Esophagus squamous epithelium (tissue), 5 donors: Measurements from ENCODE around the gene ABCA3. TPM values are rescaled to one million over a fixed set of nuclear protein-coding genes. Genes with fewer than 3 reads are reported as not detected.

Experiments
- DNase-seq: peaks from one replicate; lab custom pipeline; 2025; lab: John Stamatoyannopoulos, UW
- H3K27ac ChIP-seq, 4 donors: fragments of 200-600 bp; sonication (generic); one replicate each; pipeline ENCODE4 v1.5.1; 2016 to 2019; ENCODE audit warnings: mild to moderate bottlenecking in 1 of 4
- H3K27me3 ChIP-seq, 4 donors: fragments of 200-600 bp; sonication (generic); 1 replicate in 3 of 4; 2 replicates in 1 of 4; pipeline versions ENCODE4 v1.5.1 to v1.6.0; 2017 to 2021; ENCODE audit warnings: antibody characterized with exemption in 1 of 4
- H3K36me3 ChIP-seq, 3 donors: fragments of 200-600 bp; sonication (generic); one replicate each; pipeline ENCODE4 v1.5.1; 2016 to 2019
- H3K4me1 ChIP-seq, 3 donors: fragments of 200-600 bp; sonication (generic); one replicate each; pipeline ENCODE4 v1.5.1; 2017 to 2019
- H3K4me3 ChIP-seq, 4 donors: fragments of 200-600 bp; sonication (generic); 1 replicate in 3 of 4; 2 replicates in 1 of 4; pipeline ENCODE4 v1.5.1; 2016 to 2019; ENCODE audit warnings: mild to moderate bottlenecking in 2 of 4, moderate library complexity in 1 of 4
- H3K9me3 ChIP-seq, 3 donors: fragments of 200-600 bp; sonication (generic); one replicate each; pipeline ENCODE4 v1.5.1; 2016 to 2019
- CTCF ChIP-seq, 6 experiments: fragments of 450-650 bp in 4 of 6; fragments of 200-600 bp in 2 of 6; sonication (generic) in 2 of 6; IDR thresholded peaks; one replicate each; pipeline ENCODE4 v1.5.1; 2016 to 2019; ENCODE audit warnings: antibody characterized with exemption in 6 of 6, mild to moderate bottlenecking in 4 of 6, moderate library complexity in 4 of 6
- POLR2A ChIP-seq, 4 donors: fragments of 450-650 bp; IDR thresholded peaks; one replicate each; pipeline ENCODE4 v1.6.1; 2017; ENCODE audit warnings: antibody characterized with exemption in 4 of 4, mild to moderate bottlenecking in 4 of 4, moderate library complexity in 3 of 4
- WGBS, 2 donors: methylation state at CpG; one replicate each; pipeline ENCODE4 v1.1.5; 2018; 5-methylcytosine and 5-hydroxymethylcytosine counted together
- intact Hi-C: fragments of 100-400 bp; cut with DNase I; formaldehyde crosslinking; loops from one replicate; pipeline ENCODE4 v1.15.0; 2022
- total RNA-seq, 4 donors: library from RNA; depleted of rRNA; stranded (reverse); fragments of >200 nt; gene quantifications; one replicate each; pipeline ENCODE4 v1.1.0, GENCODE V29; 2016
- donor health status: DM: yes; HTN: yes; CAD: no.

Gene ABCA3
- total RNA-seq, 4 donors from 2014 or later: 0.70 to 3.2 (median 2.7) TPM

GRCh38 chr16:2233872-2234812 lies 106.4 kb downstream of the ABCA3 start:
- no peaks in the 10 kb centered on the region for H3K9me3 ChIP-seq
- no peak for DNase-seq
- H3K27ac ChIP-seq: no peak overlapping the region
- H3K36me3 ChIP-seq: peaks cover 52 to 70% (median 53%) of the 10 kb centered on the region in 3 donors
- intact Hi-C loops: no loop called here
- peaks cover 22 to 57% (median 30%) of the 10 kb centered on the region in 3 donors for H3K4me1 ChIP-seq
- WGBS, 2 donors: 94 to 99% methylated on average over 16 to 29 of the region's 51 CpGs
- peaks cover 7 to 48% (median 13%) of the 10 kb centered on the region in 4 donors for H3K27me3 ChIP-seq
- TF ChIP-seq CTCF (IDR thresholded peaks at IDR 0.05) (no peak), POLR2A (IDR thresholded peaks at IDR 0.05) (no peak)
- no peak overlapping the region for H3K4me3 ChIP-seq

GRCh38 chr16:2233046-2233775 lies 107.3 kb downstream of the ABCA3 start:
- intact Hi-C loops: no loop called here
- TF ChIP-seq POLR2A (IDR thresholded peaks at IDR 0.05): no peak
- TF ChIP-seq CTCF (IDR thresholded peaks at IDR 0.05): no peak
- Histone ChIP-seq H3K27me3 (peaks cover 7 to 43% (median 13%) of the 10 kb centered on the region in 4 donors), H3K4me3 (no peak overlapping the region), H3K36me3 (peaks cover 58 to 79% (median 62%) of the 10 kb centered on the region in 3 donors), H3K9me3 (no peaks in the 10 kb centered on the region), H3K27ac (no peak overlapping the region), H3K4me1 (peaks cover 22 to 48% (median 30%) of the 10 kb centered on the region in 3 donors)
- no peak for DNase-seq
- 91% methylated on average over 7 of the region's 28 CpGs; no CpG with 5 or more reads in 1 of the 2 donors for WGBS, 2 donors

DNA sequence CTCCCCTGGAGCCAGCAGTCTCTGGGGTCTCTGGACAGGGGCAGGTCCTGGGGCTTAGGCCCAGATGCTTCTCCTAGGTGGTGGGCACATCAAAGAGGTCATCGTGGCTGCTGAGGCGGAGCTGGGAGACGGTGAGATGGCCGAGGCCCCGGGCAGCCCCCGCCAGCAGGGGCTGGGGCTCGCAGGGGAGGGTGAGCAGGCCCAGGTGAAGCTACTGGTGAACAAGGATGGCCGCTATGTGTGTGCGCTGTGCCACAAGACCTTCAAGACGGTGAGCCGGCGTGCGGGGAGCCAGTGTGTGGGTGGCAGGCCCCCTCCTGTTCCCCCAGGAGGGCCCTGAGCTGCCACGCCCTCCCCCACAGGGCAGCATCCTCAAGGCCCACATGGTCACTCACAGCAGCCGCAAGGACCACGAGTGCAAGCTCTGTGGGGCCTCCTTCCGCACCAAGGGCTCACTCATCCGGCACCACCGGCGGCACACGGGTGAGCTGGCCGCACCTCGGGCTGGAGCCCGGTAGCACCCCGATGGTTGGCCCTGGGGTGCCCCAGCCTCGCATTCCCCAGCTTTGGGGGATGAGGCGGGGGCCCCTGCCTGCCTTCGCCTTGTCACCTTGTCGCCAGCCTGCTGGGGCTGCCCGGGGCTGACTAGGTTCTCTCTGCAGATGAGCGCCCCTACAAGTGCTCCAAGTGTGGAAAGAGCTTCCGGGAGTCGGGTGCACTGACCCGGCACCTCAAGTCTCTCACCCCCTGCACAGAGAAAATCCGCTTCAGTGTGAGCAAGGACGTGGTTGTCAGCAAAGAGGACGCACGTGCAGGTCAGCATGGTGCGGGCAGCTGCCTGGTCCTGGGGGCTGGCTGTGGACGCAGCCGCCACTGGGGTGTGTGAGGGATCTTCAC lies 108.2 kb downstream of the ABCA3 start:
- TF ChIP-seq POLR2A (IDR thresholded peaks at IDR 0.05): no peak
- TF ChIP-seq CTCF (IDR thresholded peaks at IDR 0.05): no peak
- WGBS, 2 donors: 40 to 85% methylated on average over 1 to 14 of the region's 41 CpGs
- Histone ChIP-seq H3K27ac (no peak overlapping the region), H3K4me3 (no peak overlapping the region), H3K36me3 (peaks cover 58 to 86% (median 62%) of the 10 kb centered on the region in 3 donors), H3K9me3 (no peaks in the 10 kb centered on the region), H3K4me1 (peaks cover 15 to 40% (median 24%) of the 10 kb centered on the region in 3 donors), H3K27me3 (peaks cover 6 to 34% (median 12%) of the 10 kb centered on the region in 4 donors)
- intact Hi-C loops: no loop called here
- no peak for DNase-seq

DNA sequence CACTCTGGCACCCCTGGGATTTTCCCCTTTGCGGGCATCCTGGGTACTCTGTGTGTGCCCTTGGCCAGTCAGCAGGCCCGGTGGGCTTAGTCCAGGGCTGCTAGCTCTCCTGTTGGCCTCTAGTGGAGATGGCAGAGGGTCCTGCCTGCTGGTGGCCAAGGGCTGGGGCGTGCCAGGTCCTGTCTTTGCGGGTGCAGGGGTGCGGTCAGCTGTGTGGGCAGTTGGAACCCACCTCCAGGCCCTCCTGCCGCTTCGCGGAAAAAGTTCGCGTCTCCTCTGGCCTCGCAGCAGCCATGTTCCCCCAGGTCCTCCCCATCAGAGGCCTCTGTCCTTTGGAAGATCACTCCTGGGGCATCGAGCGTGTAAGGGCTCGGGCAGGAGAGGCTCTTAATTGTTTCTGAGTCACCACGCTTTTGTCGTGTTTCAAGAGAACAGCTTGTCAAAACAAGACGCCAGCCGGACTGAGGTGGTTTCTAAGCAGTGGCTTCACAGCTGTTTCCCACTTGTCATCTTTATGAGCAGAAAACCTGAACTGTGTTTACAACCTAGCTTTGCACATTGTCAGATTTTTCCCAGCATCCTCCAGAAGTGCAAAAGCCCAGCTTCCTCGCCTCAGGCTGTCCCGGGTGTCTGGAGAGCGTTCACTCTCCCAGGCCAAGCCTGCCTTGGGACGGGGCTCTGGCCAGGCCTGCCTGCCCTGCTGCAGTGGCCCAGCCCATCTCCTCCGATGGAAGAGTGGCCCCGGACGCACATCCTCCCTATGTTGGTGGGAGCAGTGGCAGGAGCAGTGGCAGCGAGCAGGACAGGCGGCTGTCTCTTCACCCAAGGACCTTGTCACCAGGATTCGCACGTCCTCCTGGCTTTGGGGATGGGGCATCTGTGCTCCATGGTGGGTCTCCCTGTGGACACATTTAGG lies 109.3 kb downstream of the ABCA3 start:
- no peak for DNase-seq
- intact Hi-C loops: no loop called here
- H3K4me3 ChIP-seq: no peak overlapping the region
- WGBS, 2 donors: 61% methylated on average over 15 to 16 of the region's 29 CpGs
- peaks cover 58 to 95% (median 62%) of the 10 kb centered on the region in 3 donors for H3K36me3 ChIP-seq
- no peaks in the 10 kb centered on the region for H3K9me3 ChIP-seq
- H3K27me3 ChIP-seq: peaks cover 0 to 24% (median 2%) of the 10 kb centered on the region in 4 donors
- TF ChIP-seq CTCF (IDR thresholded peaks at IDR 0.05) (no peak), POLR2A (IDR thresholded peaks at IDR 0.05) (no peak)
- peaks cover 4 to 40% (median 15%) of the 10 kb centered on the region in 3 donors for H3K4me1 ChIP-seq
- no peak overlapping the region for H3K27ac ChIP-seq
